Measurements from ENCODE around the gene XPNPEP3.

GRCh38 chr22:40951795-40952605 lies 95.1 kb downstream of the XPNPEP3 start:
- TF ChIP-seq CTCF (IDR thresholded peaks at IDR 0.05 in 8 of 11, conservative IDR thresholded peaks at IDR 0.05 in 3 of 11), result no peak
- TF ChIP-seq POLR2AphosphoS5 (IDR thresholded peaks at IDR 0.05), result no peak
- no peak for TF ChIP-seq POLR2A (IDR thresholded peaks at IDR 0.05)

Data from spleen (tissue), 7 donors.